ENCODE data around the gene TREM2.

The TREM2 gene

DNA sequence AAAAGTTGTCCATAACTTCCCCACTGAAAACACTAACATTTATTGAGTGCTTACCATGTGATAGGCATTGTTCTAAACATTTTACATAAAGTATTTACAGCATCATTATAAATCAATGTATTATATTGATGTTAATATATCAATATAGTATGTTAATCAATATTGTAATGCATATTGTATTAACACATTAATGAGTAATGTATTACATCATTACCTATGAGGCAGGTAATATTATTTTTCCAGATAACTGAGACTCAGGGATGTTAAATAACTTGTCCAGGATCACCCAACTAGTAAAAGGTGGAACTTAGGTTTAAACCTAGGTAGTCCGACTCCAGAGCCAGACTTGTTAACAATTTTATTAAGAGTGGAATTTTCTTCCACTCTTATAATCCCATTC is 12.2 kb upstream of the TREM2 start:
- H3K4me3 ChIP-seq (ENCODE audit: low read depth, low read length) = no peak overlapping the region
- in situ Hi-C loops (cut with HindIII; ENCODE audit: low sequenced_read_pairs) = no loop called here
- TF ChIP-seq CTCF (IDR thresholded peaks at IDR 0.05; ENCODE audit: low read depth, low read length) = no peak
- no peak for DNase-seq (ENCODE audit: low read depth, low spot score)

DNA sequence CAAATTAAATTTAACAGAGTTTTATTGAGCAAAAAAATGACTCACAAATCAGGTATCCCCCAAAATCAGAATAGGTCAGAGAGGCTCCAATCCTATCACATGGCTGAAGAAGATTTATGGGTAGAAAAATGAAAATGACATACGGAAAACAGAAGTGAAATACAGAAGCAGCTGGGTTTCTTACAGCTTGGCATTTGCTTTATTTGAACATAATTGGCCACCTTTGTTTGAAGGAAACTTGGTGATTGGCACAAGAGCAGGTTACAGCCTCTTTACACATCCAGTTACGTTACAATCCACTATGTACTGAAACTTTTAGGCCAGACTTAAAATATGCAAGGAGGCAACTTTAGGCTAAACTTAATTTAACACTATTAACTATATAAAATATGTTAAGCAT is 11.7 kb upstream of the TREM2 start:
- no peak for DNase-seq (ENCODE audit: low read depth, low spot score)
- no peak for TF ChIP-seq CTCF (IDR thresholded peaks at IDR 0.05; ENCODE audit: low read depth, low read length)
- in situ Hi-C loops (cut with HindIII; ENCODE audit: low sequenced_read_pairs) = no loop called here
- H3K4me3 ChIP-seq (ENCODE audit: low read depth, low read length) = no peak overlapping the region

DNA sequence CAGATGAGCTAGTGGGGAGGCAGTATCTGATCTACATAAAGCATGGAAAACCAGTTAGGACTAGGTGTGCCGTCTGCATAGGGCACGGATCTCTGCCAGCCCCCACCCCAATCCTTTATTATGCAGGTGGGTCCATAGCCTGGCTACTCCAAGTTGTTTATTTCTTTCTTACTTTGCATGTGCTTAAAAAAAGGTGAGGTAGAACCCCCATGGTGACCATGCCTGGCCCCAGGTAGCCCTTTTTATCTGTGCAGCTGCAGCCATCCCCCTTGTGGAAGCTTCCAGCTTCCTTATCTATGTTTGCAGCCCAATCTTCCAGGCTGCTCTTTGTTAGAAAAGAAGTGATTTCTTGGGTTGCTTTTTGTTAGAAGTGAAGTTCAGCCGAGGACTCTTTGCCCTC is 9.0 kb upstream of the TREM2 start:
- no peak for TF ChIP-seq CTCF (IDR thresholded peaks at IDR 0.05; ENCODE audit: low read depth, low read length)
- H3K4me3 ChIP-seq (ENCODE audit: low read depth, low read length) = no peak overlapping the region
- DNase-seq (ENCODE audit: low read depth, low spot score) = no peak
- in situ Hi-C loops (cut with HindIII; ENCODE audit: low sequenced_read_pairs) = no loop called here

DNA sequence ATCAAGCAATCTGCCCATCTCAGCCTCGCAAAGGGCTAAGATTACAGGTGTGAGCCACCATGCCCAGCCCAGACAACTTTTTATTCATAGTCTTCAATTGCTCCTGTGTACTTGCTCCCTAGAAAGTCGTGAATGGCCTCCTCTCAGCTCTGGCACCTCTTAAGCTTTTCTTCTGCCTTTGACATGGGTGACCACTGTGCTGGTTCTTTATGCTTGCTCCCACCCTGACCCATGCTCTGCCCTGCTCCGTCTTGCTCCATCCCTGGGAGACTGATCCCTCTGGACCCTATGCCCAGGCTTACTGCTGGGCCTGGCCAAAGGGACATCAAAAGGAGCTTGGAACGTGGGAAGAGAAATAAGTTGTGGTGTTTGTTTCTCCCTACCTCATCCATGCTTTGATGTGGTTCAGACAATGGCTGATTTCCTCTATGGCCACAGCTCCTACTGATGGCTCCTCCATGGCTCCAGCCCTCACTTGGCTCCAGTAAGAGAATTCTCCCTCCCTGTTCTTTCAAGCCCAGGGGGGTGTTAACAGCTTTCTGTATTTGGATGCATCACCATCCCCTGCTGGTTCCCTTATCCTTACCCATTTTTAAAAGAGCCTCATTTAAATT is 7.7 kb upstream of the TREM2 start:
- H3K4me3 ChIP-seq (ENCODE audit: low read depth, low read length) = no peak overlapping the region
- in situ Hi-C loops (cut with HindIII; ENCODE audit: low sequenced_read_pairs) = no loop called here
- no peak for DNase-seq (ENCODE audit: low read depth, low spot score)
- TF ChIP-seq CTCF (IDR thresholded peaks at IDR 0.05; ENCODE audit: low read depth, low read length) = no peak

DNA sequence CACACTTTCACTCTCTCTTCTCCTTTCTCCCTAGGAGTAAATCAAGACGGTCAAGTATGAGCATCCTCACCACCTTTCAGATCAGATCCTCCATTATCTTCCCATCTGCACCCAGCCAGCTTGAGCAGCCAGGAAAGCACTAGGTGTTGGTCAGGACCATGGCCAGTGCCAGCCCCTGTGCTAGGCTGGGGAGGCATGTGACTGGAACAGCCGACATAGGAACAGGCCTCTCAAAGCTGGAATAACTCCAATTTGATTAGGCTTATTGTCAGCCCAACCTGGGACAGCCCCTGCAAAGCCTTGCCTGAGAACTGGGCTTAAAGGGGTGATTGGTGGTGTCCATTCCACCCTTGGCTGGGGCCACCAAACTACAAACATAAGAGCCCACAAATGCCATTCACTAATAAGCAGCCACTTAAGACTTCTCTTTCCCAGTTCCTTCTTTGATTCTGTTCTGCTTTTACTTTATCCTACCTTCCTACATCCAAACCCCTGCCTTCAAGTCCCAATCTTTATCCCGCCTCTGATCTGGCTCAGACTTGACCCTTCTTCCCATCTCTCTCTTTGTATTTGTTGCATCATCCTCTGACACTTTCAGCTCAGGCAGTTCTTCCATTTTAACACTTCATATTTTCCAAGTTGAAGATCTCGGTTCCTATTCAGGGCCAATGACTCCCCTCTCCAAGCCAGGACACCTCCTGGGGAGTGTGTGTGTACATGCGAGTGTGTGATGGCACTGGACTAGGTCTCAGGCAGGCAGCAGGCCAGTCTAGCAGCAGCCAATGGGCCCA is 4.5 kb upstream of the TREM2 start:
- no peak for TF ChIP-seq CTCF (IDR thresholded peaks at IDR 0.05; ENCODE audit: low read depth, low read length)
- H3K4me3 ChIP-seq (ENCODE audit: low read depth, low read length) = no peak overlapping the region
- peak; percentile 16 for DNase-seq (ENCODE audit: low read depth, low spot score)
- in situ Hi-C loops (cut with HindIII; ENCODE audit: low sequenced_read_pairs) = no loop called here

GRCh38 chr6:41164551-41165120 is 1.7 kb upstream of the TREM2 start:
- no peak for DNase-seq (ENCODE audit: low read depth, low spot score)
- in situ Hi-C loops (cut with HindIII; ENCODE audit: low sequenced_read_pairs) = no loop called here
- TF ChIP-seq CTCF (IDR thresholded peaks at IDR 0.05; ENCODE audit: low read depth, low read length) = no peak
- no peak overlapping the region for H3K4me3 ChIP-seq (ENCODE audit: low read depth, low read length)
